Measurements from ENCODE around the gene CARM1. TPM values are rescaled to one million over a fixed set of nuclear protein-coding genes. Genes with fewer than 3 reads are reported as not detected.

Gene CARM1
- total RNA-seq, 1 donor from 2014 or later, result 37.3 TPM

Other genes starting within 250 kb of the CARM1 start
- 46.0 and 48.5 TPM in 2 replicates for gene SLC44A2, start 246.0 kb upstream of the CARM1 start, total RNA-seq
- gene ILF3, start 217.2 kb upstream of the CARM1 start, total RNA-seq, result 79.4 and 134 TPM in 2 replicates
- gene QTRT1, start 170.1 kb upstream of the CARM1 start, total RNA-seq, result 16.0 and 24.4 TPM in 2 replicates
- 116 and 347 TPM in 2 replicates for gene DNM2, start 153.5 kb upstream of the CARM1 start, total RNA-seq
- gene TMED1, start 35.3 kb upstream of the CARM1 start, total RNA-seq, result 33.6 and 46.4 TPM in 2 replicates
- 0.85 TPM in 1 of 2 replicates, not detected in the other for gene C19orf38, start 23.1 kb upstream of the CARM1 start, total RNA-seq
- 67.5 and 148 TPM in 2 replicates for gene YIPF2, start 57.1 kb downstream of the CARM1 start, total RNA-seq
- 38.9 and 48.6 TPM in 2 replicates for gene TIMM29, start 57.3 kb downstream of the CARM1 start, total RNA-seq
- gene SMARCA4, start 89.5 kb downstream of the CARM1 start, total RNA-seq, result 83.0 and 313 TPM in 2 replicates
- 76.7 and 173 TPM in 2 replicates for gene LDLR, start 217.9 kb downstream of the CARM1 start, total RNA-seq